T-cell (primary cell): Measurements from ENCODE around the gene CDH18. TPM values are rescaled to one million over a fixed set of nuclear protein-coding genes. Genes with fewer than 3 reads are reported as not detected.

Experiments used
- ATAC-seq, 4 experiments: fragments of 200-7000 bp in 3 of 4; fragments of 150-1000 bp in 1 of 4; cut with Tn5 transposase; replicated peaks in 1 of 4; 1 replicate in 3 of 4; 2 replicates in 1 of 4; pipeline ENCODE4 v1.10.0; 2021; ENCODE audit warnings: moderate library complexity in 3 of 4, mild to moderate bottlenecking in 2 of 4, moderate number of reproducible peaks in 1 of 4
- CTCF ChIA-PET, 2 donors: fragments of 300-600 bp; sonication (Branson Sonifier 250); formaldehyde crosslinking; loops; one replicate each; lab custom pipeline; 2022; ENCODE audit warnings: antibody characterized with exemption in 2 of 2; lab: Charles Lee
- POLR2A ChIA-PET, 2 donors: fragments of 300-600 bp; sonication (Branson Sonifier 250); formaldehyde crosslinking; loops; one replicate each; lab custom pipeline; 2022; ENCODE audit warnings: antibody characterized with exemption in 2 of 2; lab: Charles Lee
- DNase-seq, 35 experiments: peaks; one replicate each; pipeline versions ENCODE4 v3.0.0 to v3.0.0-alpha.2; 2013 to 2023
- H3K27ac ChIP-seq: one replicate; pipeline ENCODE4 v1.5.1; 2013; ENCODE audit warnings: low read length
- H3K27me3 ChIP-seq, 2 experiments: replicated peaks in 1 of 2; 1 replicate in 1 of 2; 2 replicates in 1 of 2; pipeline versions ENCODE4 v1.6.1 to v1.7.0; 2013; ENCODE audit warnings: low read length in 1 of 2, mixed read lengths in 1 of 2; ENCODE audit not compliant: control insufficient read depth in 2 of 2, insufficient read depth in 2 of 2; ENCODE audit errors: extremely low read depth in 1 of 2
- H3K36me3 ChIP-seq, 2 donors: 1 replicate in 1 of 2; 2 replicates in 1 of 2; pipeline versions ENCODE4 v1.6.1 to v1.7.0; 2013; ENCODE audit warnings: low read length in 1 of 2; ENCODE audit not compliant: control insufficient read depth in 2 of 2, insufficient read depth in 1 of 2; ENCODE audit errors: extremely low read depth in 1 of 2
- H3K4me1 ChIP-seq, 2 experiments: 1 replicate in 1 of 2; 2 replicates in 1 of 2; pipeline versions ENCODE4 v1.6.1 to v1.7.0; 2013; ENCODE audit warnings: low read length in 2 of 2, mixed read lengths in 1 of 2; ENCODE audit not compliant: insufficient read depth in 2 of 2, control insufficient read depth in 1 of 2; ENCODE audit errors: extremely low read depth in 1 of 2
- H3K4me3 ChIP-seq, 2 donors: 1 replicate in 1 of 2; 2 replicates in 1 of 2; pipeline versions ENCODE4 v1.5.1 to v1.7.0; 2013; ENCODE audit warnings: mild to moderate bottlenecking in 2 of 2, low read length in 1 of 2, moderate library complexity in 1 of 2; ENCODE audit not compliant: control insufficient read depth in 1 of 2; ENCODE audit errors: extremely low read depth in 1 of 2
- H3K9me3 ChIP-seq: 2 replicates; pipeline ENCODE4 v1.7.0; 2013
- H3K27ac Mint-ChIP-seq, 2 donors: one replicate each; pipeline ENCODE4 v1.8.0; 2020 to 2021; ENCODE audit warnings: mild to moderate bottlenecking in 2 of 2, mixed read lengths in 2 of 2
- H3K27me3 Mint-ChIP-seq, 2 donors: one replicate each; pipeline ENCODE4 v1.8.0; 2021 to 2022; ENCODE audit warnings: mixed read lengths in 2 of 2
- H3K36me3 Mint-ChIP-seq: one replicate; pipeline ENCODE4 v1.8.0; 2021; ENCODE audit warnings: mixed read lengths
- H3K4me1 Mint-ChIP-seq, 3 donors: one replicate each; pipeline ENCODE4 v1.8.0; 2020 to 2022; ENCODE audit warnings: mixed read lengths in 3 of 3, mild to moderate bottlenecking in 1 of 3
- H3K4me3 Mint-ChIP-seq, 3 donors: one replicate each; pipeline ENCODE4 v1.8.0; 2020 to 2022; ENCODE audit warnings: mild to moderate bottlenecking in 3 of 3, mixed read lengths in 3 of 3, moderate library complexity in 3 of 3
- H3K9me3 Mint-ChIP-seq, 3 donors: one replicate each; pipeline ENCODE4 v1.8.0; 2020 to 2022; ENCODE audit warnings: mixed read lengths in 3 of 3
- WGBS: methylation state at CpG from one replicate; pipeline ENCODE4 v1.1.5; 2013; ENCODE audit warnings: missing lambda C conversion rate; ENCODE audit not compliant: insufficient coverage; 5-methylcytosine and 5-hydroxymethylcytosine counted together
- total RNA-seq, 35 experiments: library from RNA in 6 of 35; stranded (reverse) in 6 of 35; fragments of 120-200 nt in 1 of 35; gene quantifications; one replicate each; pipeline versions ENCODE4 v1.2.1 to v1.2.4 and lab custom pipeline; 2013 to 2026

The CDH18 gene, protein sequence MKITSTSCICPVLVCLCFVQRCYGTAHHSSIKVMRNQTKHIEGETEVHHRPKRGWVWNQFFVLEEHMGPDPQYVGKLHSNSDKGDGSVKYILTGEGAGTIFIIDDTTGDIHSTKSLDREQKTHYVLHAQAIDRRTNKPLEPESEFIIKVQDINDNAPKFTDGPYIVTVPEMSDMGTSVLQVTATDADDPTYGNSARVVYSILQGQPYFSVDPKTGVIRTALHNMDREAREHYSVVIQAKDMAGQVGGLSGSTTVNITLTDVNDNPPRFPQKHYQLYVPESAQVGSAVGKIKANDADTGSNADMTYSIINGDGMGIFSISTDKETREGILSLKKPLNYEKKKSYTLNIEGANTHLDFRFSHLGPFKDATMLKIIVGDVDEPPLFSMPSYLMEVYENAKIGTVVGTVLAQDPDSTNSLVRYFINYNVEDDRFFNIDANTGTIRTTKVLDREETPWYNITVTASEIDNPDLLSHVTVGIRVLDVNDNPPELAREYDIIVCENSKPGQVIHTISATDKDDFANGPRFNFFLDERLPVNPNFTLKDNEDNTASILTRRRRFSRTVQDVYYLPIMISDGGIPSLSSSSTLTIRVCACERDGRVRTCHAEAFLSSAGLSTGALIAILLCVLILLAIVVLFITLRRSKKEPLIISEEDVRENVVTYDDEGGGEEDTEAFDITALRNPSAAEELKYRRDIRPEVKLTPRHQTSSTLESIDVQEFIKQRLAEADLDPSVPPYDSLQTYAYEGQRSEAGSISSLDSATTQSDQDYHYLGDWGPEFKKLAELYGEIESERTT
- not detected for total RNA-seq
- not detected for total RNA-seq (2013)
- 0 to 0.05 (median 0) reads per million in 29 experiments for total RNA-seq (lab: John Stamatoyannopoulos, UW)

DNA sequence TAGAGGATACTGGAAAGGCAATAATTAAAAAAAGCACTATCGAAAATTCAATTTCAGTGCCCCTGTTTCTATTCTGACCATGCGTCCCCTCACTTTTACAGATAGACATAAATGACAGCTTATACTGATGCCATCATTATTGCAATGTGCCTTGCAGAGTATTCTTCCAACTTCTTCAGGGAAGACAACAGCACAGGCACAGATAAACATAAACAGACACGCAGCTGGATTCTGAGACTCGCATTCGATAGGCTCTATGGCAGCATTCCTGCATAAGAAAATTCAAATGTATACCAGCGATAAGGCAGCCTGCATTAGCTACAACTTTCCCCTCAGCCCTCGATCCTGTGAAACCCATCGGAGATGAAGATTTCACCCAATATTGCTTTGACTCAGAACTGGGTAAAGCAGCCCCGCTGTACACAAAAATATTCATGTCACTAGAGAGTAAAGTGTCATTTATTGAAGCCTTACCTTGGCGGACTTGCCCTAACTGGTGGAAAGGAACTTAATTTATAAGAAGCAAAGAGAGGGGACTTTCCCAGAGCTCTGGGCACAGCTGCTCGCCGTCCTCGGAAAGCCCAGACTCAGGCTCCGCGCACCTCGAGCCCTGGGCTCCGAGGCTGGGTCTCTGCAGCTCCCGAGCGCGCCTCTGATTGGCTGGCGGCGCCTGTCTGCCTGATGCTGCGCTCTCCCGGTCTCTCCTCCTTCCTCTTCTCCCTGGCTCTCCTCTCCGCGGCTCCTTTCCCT, at the start of gene CDH18:
Gene CDH18 (minus strand): TSS at position 589 of the 750 bp plus-strand sequence. CDS start 149,214 bp downstream, outside the sequence.
- ATAC-seq = no peak
- H3K4me1 Mint-ChIP-seq = no peaks in the 10 kb centered on the region
- H3K9me3 ChIP-seq = no peaks in the 10 kb centered on the region
- no peak within 1 kb of the TSS for H3K4me3 ChIP-seq
- 10% methylated on average over 20 of the region's 26 CpGs for WGBS
- H3K36me3 ChIP-seq = no peaks in the 10 kb centered on the region
- H3K36me3 Mint-ChIP-seq = no peaks in the 10 kb centered on the region
- DNase-seq = no peak
- no peaks in the 10 kb centered on the region for H3K27me3 ChIP-seq
- no peaks in the 10 kb centered on the region for H3K4me1 ChIP-seq
- POLR2A ChIA-PET = no interaction called here
- no peak within 1 kb of the TSS for H3K4me3 Mint-ChIP-seq
- H3K27ac ChIP-seq = no peak within 1 kb of the TSS
- H3K27me3 Mint-ChIP-seq = no peaks in the 10 kb centered on the region
- CTCF ChIA-PET = no interaction called here
- H3K27ac Mint-ChIP-seq = no peak within 1 kb of the TSS
- peaks cover 4 to 11% (median 7%) of the 10 kb centered on the region in 3 donors for H3K9me3 Mint-ChIP-seq

- CTCF ChIA-PET = no interaction called here
- Mint-ChIP-seq H3K4me1 (no peaks in the 10 kb centered on the region), H3K4me3 (no peak overlapping the region), H3K27me3 (no peaks in the 10 kb centered on the region), H3K9me3 (peaks cover 14 to 27% (median 15%) of the 10 kb centered on the region in 3 donors), H3K27ac (no peak overlapping the region), H3K36me3 (no peaks in the 10 kb centered on the region)
- Histone ChIP-seq H3K36me3 (no peaks in the 10 kb centered on the region), H3K4me1 (no peaks in the 10 kb centered on the region), H3K9me3 (no peaks in the 10 kb centered on the region), H3K4me3 (no peak overlapping the region), H3K27me3 (no peaks in the 10 kb centered on the region), H3K27ac (no peak overlapping the region)
- no peak for DNase-seq
- POLR2A ChIA-PET = no interaction called here
- WGBS = no CpG with 5 or more reads among the region's 1 CpG
- no peak for ATAC-seq
These were observed 46.7 kb upstream of the CDH18 start for GRCh38 chr5:20034717-20035116.

DNA sequence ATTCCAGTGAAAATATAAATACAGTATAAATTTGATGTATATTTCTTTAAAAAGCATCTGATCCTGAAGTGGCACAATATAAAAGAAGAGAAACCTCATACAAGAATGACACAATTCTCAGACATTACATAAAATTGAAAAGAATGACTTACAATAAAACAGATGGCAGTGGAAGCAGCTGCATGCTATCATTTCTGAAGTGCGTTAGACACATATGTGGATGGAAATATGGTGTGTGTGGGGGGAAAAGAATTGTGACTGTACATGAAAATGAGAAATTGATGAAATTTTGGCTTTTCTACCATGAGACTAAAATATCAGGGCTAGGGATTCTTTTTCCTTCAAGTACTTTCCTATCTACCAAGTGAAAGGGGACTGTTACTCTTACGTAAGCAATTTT, 45.9 kb upstream of the CDH18 start:
- CTCF ChIA-PET = no interaction called here
- H3K27me3 Mint-ChIP-seq = no peaks in the 10 kb centered on the region
- H3K4me1 ChIP-seq = no peaks in the 10 kb centered on the region
- no peak overlapping the region for H3K4me3 Mint-ChIP-seq
- H3K9me3 ChIP-seq = no peaks in the 10 kb centered on the region
- no peak for DNase-seq
- no peaks in the 10 kb centered on the region for H3K36me3 Mint-ChIP-seq
- H3K27ac Mint-ChIP-seq = no peak overlapping the region
- 40% methylated on average over 1 of the region's 2 CpGs for WGBS
- H3K4me1 Mint-ChIP-seq = no peaks in the 10 kb centered on the region
- no peak for ATAC-seq
- H3K4me3 ChIP-seq = no peak overlapping the region
- H3K36me3 ChIP-seq = no peaks in the 10 kb centered on the region
- peaks cover 12 to 27% (median 14%) of the 10 kb centered on the region in 3 donors for H3K9me3 Mint-ChIP-seq
- no peak overlapping the region for H3K27ac ChIP-seq
- no peaks in the 10 kb centered on the region for H3K27me3 ChIP-seq
- POLR2A ChIA-PET = no interaction called here

- Mint-ChIP-seq H3K4me1 (no peaks in the 10 kb centered on the region), H3K27ac (no peak overlapping the region), H3K4me3 (no peak overlapping the region), H3K27me3 (no peaks in the 10 kb centered on the region), H3K36me3 (no peaks in the 10 kb centered on the region), H3K9me3 (peaks cover 11 to 17% (median 12%) of the 10 kb centered on the region in 3 donors)
- H3K27me3 ChIP-seq = no peaks in the 10 kb centered on the region
- ChIA-PET POLR2A (interaction anchor here in 1 of 2 donors (0.7 kb wide), 1 partner anchor 127 kb away, joined by 3 read pairs; no protein-coding TSS in a partner anchor), CTCF (no interaction called here)
- no peaks in the 10 kb centered on the region for H3K9me3 ChIP-seq
- DNase-seq (no peak), ATAC-seq (no peak)
- no peak overlapping the region for H3K27ac ChIP-seq
- 0% methylated on average over 1 of the region's 2 CpGs for WGBS
- no peaks in the 10 kb centered on the region for H3K36me3 ChIP-seq
- no peaks in the 10 kb centered on the region for H3K4me1 ChIP-seq
- H3K4me3 ChIP-seq = no peak overlapping the region
These were observed 44.9 kb upstream of the CDH18 start for GRCh38 chr5:20032896-20033295.

DNA sequence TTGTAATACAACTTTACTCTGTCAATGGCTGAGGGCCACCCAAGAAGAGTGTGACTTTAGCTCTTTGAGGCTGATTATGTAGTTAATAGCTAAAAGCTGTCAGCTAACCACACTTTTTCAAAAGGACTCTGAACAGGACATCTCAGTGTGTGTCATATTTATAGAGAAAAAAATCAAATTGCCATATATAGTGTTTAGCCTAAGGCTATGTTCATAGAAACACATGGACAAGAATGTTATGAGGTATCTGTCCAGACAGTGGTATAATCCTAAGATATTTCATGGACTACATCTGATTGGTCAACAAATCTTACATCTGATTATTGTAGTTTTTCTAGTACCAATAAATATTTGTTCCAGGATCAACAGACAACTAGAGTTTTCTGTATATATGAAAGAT, 42.1 kb upstream of the CDH18 start:
- DNase-seq (no peak), ATAC-seq (no peak)
- Mint-ChIP-seq H3K27ac (no peak overlapping the region), H3K4me1 (no peaks in the 10 kb centered on the region), H3K36me3 (no peaks in the 10 kb centered on the region), H3K4me3 (no peak overlapping the region), H3K27me3 (no peaks in the 10 kb centered on the region), H3K9me3 (peaks cover 0 to 16% (median 15%) of the 10 kb centered on the region in 3 donors)
- Histone ChIP-seq H3K27me3 (no peaks in the 10 kb centered on the region), H3K4me1 (no peaks in the 10 kb centered on the region), H3K9me3 (peaks cover 2% of the 10 kb centered on the region), H3K36me3 (no peaks in the 10 kb centered on the region), H3K4me3 (no peak overlapping the region), H3K27ac (no peak overlapping the region)
- ChIA-PET POLR2A (no interaction called here), CTCF (no interaction called here)

- Mint-ChIP-seq H3K4me1 (no peaks in the 10 kb centered on the region), H3K36me3 (no peaks in the 10 kb centered on the region), H3K4me3 (no peak overlapping the region), H3K27me3 (no peaks in the 10 kb centered on the region), H3K9me3 (peaks cover 0 to 16% (median 11%) of the 10 kb centered on the region in 3 donors), H3K27ac (no peak overlapping the region)
- ATAC-seq (no peak), DNase-seq (no peak)
- Histone ChIP-seq H3K4me1 (no peaks in the 10 kb centered on the region), H3K4me3 (no peak overlapping the region), H3K36me3 (no peaks in the 10 kb centered on the region), H3K27me3 (no peaks in the 10 kb centered on the region), H3K9me3 (peaks cover 2% of the 10 kb centered on the region), H3K27ac (no peak overlapping the region)
- ChIA-PET POLR2A (no interaction called here), CTCF (no interaction called here)
- WGBS = no CpG with 5 or more reads among the region's 3 CpGs
These were observed 41.3 kb upstream of the CDH18 start for GRCh38 chr5:20029266-20029665.
